ENCODE data around the gene CRTAP. TPM values are rescaled to one million over a fixed set of nuclear protein-coding genes. Genes with fewer than 3 reads are reported as not detected.

The CRTAP gene
- total RNA-seq, 1 experiment from 2014 or later, result 174 TPM

DNA sequence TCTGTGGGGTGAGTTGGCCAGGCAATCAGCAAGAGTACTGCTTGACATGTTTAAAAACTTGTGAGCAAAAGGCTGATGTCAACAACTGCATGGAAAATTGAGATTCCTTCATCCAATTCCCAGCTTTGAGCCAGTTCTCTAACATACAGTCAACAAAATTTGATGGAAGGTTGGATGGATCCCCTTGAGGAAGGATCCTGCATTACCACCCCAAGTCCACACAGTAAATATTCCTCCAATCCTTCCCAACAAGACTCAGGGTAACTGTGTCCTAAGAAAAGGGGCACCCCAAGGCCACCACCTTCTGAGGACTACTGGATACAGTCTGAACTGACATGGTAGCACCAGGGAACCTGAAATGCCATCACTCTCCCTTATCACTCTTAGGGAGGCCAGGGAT is 32.0 kb upstream of the CRTAP start:
- DNase-seq (no peak), ATAC-seq (no peak)
- H3K36me3 ChIP-seq (ENCODE audit: low read depth, low read length), result no peaks in the 10 kb centered on the region
- H3K4me2 ChIP-seq (ENCODE audit: low read length), result no peak overlapping the region
- H3K9me2 ChIP-seq (replicated peaks; ENCODE audit: low read length), result no peaks in the 10 kb centered on the region
- BruUV-seq (replicated peaks), result no TSS peak
- no peaks in the 10 kb centered on the region for H3K27me3 ChIP-seq (ENCODE audit: low read length)
- peaks cover 62% of the 10 kb centered on the region for H3K79me2 ChIP-seq (ENCODE audit: low read length)
- no peak overlapping the region for H3K4me3 ChIP-seq (ENCODE audit: low read length)
- H3K9ac ChIP-seq (ENCODE audit: low read length), result no peak overlapping the region
- H2AFZ ChIP-seq (ENCODE audit: low read length), result no peak overlapping the region
- no peak for TF ChIP-seq CTCF (conservative IDR thresholded peaks at IDR 0.05; ENCODE audit: low read depth, low read length)
- TF ChIP-seq EZH2 (IDR thresholded peaks at IDR 0.05; ENCODE audit: low read length, unreplicated experiment), result no peak
- no peak for TF ChIP-seq EZH2phosphoT487 (IDR thresholded peaks at IDR 0.05; ENCODE audit: borderline replicate concordance, low read length)
- H3K27ac ChIP-seq (ENCODE audit: low read length), result no peak overlapping the region
- intact Hi-C loops (cut with micrococcal nuclease), result no loop called here
- POLR2A ChIA-PET (ENCODE audit: unreplicated experiment), result interaction anchor here (0.5 kb wide), 1 partner anchor 119 kb away, joined by 3 read pairs; no protein-coding TSS in a partner anchor
- no peaks in the 10 kb centered on the region for H4K20me1 ChIP-seq (ENCODE audit: low read length)
- H3K4me1 ChIP-seq (ENCODE audit: insufficient read depth, low read length), result no peaks in the 10 kb centered on the region
- no peaks in the 10 kb centered on the region for H3K9me3 ChIP-seq (ENCODE audit: low read length)
- CTCF ChIA-PET, result no interaction called here
- no peaks in the 10 kb centered on the region for H3F3A ChIP-seq (ENCODE audit: low read length, unreplicated experiment)

DNA sequence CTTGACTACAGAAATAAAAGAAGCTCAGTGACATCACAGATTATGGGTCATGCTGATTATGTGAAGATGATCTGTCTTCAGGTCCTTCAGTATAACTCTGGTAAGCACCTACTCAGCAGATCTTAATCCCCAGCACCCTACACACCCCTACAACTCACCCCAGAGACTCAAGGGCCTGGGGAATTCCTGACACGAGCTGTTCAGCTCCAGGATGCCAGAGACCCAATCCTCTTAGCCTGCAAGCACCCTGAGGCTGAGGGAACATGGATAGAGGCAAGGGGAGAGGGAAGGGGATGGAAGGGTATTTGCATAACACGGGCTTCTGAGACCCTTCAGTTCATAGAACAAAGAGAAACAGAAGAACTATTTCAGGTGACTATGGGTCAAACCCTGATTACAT is 29.9 kb upstream of the CRTAP start:
- Histone ChIP-seq H3K9ac (ENCODE audit: low read length) (no peak overlapping the region), H2AFZ (ENCODE audit: low read length) (no peak overlapping the region), H3K36me3 (ENCODE audit: low read depth, low read length) (0 out of 2 replicates have a peak, but pooled peaks cover 2% of the 10 kb centered on the region), H3F3A (ENCODE audit: low read length, unreplicated experiment) (no peaks in the 10 kb centered on the region), H3K79me2 (ENCODE audit: low read length) (peaks cover 83% of the 10 kb centered on the region), H3K9me3 (ENCODE audit: low read length) (no peaks in the 10 kb centered on the region), H3K4me1 (ENCODE audit: insufficient read depth, low read length) (no peaks in the 10 kb centered on the region), H3K4me2 (ENCODE audit: low read length) (no peak overlapping the region), H3K4me3 (ENCODE audit: low read length) (no peak overlapping the region), H3K9me2 (replicated peaks; ENCODE audit: low read length) (no peaks in the 10 kb centered on the region), H3K27ac (ENCODE audit: low read length) (no peak overlapping the region), H3K27me3 (ENCODE audit: low read length) (no peaks in the 10 kb centered on the region), H4K20me1 (ENCODE audit: low read length) (no peaks in the 10 kb centered on the region)
- TF ChIP-seq CTCF (conservative IDR thresholded peaks at IDR 0.05; ENCODE audit: low read depth, low read length), result no peak
- no peak for TF ChIP-seq EZH2phosphoT487 (IDR thresholded peaks at IDR 0.05; ENCODE audit: borderline replicate concordance, low read length)
- no peak for TF ChIP-seq EZH2 (IDR thresholded peaks at IDR 0.05; ENCODE audit: low read length, unreplicated experiment)
- no peak for DNase-seq
- ATAC-seq, result no peak
- intact Hi-C loops (cut with micrococcal nuclease), result no loop called here
- ChIA-PET POLR2A (ENCODE audit: unreplicated experiment) (no interaction called here), CTCF (no interaction called here)
- no TSS peak for BruUV-seq (replicated peaks)

GRCh38 chr3:33088691-33089090 is 25.1 kb upstream of the CRTAP start:
- no peaks in the 10 kb centered on the region for H3K9me2 ChIP-seq (replicated peaks; ENCODE audit: low read length)
- H4K20me1 ChIP-seq (ENCODE audit: low read length), result no peaks in the 10 kb centered on the region
- no peak overlapping the region for H3K27ac ChIP-seq (ENCODE audit: low read length)
- H3K9me3 ChIP-seq (ENCODE audit: low read length), result no peaks in the 10 kb centered on the region
- peaks cover 99% of the 10 kb centered on the region for H3K79me2 ChIP-seq (ENCODE audit: low read length)
- H3K27me3 ChIP-seq (ENCODE audit: low read length), result no peaks in the 10 kb centered on the region
- CTCF ChIA-PET, result no interaction called here
- H3K36me3 ChIP-seq (ENCODE audit: low read depth, low read length), result peaks cover 23% of the 10 kb centered on the region; the same call in 1 of the 2 replicates
- no peak overlapping the region for H3K4me2 ChIP-seq (ENCODE audit: low read length)
- no peak overlapping the region for H2AFZ ChIP-seq (ENCODE audit: low read length)
- H3F3A ChIP-seq (ENCODE audit: low read length, unreplicated experiment), result no peaks in the 10 kb centered on the region
- no peaks in the 10 kb centered on the region for H3K4me1 ChIP-seq (ENCODE audit: insufficient read depth, low read length)
- DNase-seq (no peak), ATAC-seq (no peak)
- no TSS peak for BruUV-seq (replicated peaks)
- TF ChIP-seq CTCF (conservative IDR thresholded peaks at IDR 0.05; ENCODE audit: low read depth, low read length), result no peak
- H3K4me3 ChIP-seq (ENCODE audit: low read length), result no peak overlapping the region
- intact Hi-C loops (cut with micrococcal nuclease), result no loop called here
- H3K9ac ChIP-seq (ENCODE audit: low read length), result no peak overlapping the region
- POLR2A ChIA-PET (ENCODE audit: unreplicated experiment), result no interaction called here
